AG20443 (cell line): ENCODE measurements around the gene TOP3A.
A peak's percentile ranks its signal among the peaks of the same experiment; 100 is the strongest.

Experiments used
- DNase-seq: peaks from one replicate; pipeline ENCODE4 v3.0.0; 2012; ENCODE audit warnings: low spot score, mixed read lengths

Gene TOP3A

DNA sequence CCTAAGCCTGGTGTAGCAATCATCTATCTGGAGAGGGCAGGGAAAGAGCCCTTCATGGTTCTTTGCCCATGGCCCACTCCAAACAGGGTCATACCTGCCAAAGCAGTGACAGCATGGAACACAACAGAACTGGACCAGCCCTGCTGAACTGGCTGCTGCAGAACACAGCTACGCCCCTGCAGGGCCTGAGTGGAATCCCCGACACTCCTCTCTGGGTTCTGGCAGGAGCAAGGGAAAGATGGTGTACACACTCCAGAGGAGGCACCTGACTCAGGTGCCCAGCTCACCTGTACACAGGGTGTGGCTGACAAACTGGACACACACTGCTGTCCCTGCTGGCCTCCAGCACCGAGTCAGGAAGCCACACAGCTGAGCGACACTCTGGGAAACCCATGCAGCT lies 34.5 kb downstream of the TOP3A start:
- no peak for DNase-seq

DNA sequence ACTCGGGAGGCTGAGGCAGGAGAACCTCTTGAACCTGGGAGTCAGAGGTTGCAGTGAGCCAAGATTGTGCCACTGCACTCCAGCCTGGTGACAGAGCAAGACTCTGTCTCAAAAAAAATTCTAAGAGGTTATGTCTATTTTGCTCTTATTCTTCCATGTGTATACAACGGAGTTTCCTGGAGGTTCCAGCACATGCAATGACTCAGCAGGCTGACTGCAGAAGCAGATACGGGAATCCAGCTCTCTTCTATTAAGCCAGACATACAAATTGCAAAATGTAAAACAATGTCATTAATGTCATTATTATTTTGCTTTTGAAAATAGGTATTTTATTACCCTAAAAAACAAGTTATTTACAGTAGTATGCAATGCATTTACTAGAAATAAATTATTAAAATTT lies 35.9 kb downstream of the TOP3A start:
- no peak for DNase-seq

DNA sequence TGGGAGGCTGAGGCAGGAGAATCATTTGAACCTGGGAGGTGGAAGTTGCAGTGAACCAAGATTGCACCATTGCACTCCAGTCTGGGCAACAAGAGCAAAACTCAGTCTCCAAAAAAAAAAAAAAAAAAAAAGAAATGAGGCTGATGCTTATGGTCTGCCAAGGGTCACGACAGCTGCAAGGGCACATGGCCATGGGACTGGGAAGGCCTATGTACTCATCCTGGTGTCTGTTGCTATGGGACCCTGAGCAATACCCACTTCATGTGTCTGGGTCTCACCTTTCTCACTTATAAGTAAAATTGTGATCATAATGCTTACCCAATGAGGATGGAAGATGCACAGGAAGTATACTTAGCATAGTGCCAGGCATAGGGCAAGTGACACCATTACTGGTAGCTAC lies 37.7 kb downstream of the TOP3A start:
- no peak for DNase-seq

- DNase-seq: no peak
Measured at GRCh38 chr17:18270046-18270931, 44.5 kb downstream of the TOP3A start.

GRCh38 chr17:18267927-18268711 lies 46.7 kb downstream of the TOP3A start:
- peak; percentile 38 for DNase-seq

GRCh38 chr17:18267366-18267765 lies 47.4 kb downstream of the TOP3A start:
- DNase-seq: no peak

DNA sequence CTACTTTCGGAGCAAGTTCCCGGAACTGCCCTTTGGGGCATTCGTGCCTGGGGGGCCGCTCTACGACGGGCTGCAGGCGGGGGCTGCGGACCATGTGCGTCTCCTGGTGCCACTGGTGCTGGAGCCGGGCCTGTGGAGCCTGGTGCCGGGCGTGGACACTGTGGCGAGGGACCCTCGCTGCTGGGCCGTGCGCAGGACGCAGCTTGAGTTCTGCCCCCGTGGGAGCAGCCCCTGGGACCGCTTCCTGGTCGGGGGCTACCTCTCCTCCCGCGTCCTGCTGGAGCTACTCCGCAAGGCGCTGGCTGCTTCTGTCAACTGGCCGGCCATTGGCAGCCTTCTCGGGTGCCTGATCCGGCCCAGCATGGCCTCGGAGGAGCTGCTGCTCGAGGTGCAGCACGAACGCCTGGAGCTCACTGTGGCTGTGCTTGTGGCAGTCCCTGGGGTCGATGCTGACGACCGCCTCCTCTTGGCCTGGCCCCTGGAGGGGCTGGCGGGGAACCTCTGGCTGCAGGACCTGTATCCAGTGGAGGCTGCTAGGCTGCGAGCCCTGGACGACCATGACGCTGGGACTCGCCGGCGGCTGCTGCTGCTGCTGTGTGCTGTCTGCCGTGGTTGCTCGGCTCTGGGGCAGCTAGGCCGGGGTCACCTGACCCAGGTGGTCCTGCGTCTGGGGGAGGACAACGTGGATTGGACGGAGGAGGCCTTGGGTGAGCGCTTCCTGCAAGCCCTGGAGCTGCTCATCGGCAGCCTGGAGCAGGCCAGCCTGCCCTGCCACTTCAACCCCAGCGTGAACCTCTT lies 50.7 kb downstream of the TOP3A start:
- DNase-seq: no peak

DNA sequence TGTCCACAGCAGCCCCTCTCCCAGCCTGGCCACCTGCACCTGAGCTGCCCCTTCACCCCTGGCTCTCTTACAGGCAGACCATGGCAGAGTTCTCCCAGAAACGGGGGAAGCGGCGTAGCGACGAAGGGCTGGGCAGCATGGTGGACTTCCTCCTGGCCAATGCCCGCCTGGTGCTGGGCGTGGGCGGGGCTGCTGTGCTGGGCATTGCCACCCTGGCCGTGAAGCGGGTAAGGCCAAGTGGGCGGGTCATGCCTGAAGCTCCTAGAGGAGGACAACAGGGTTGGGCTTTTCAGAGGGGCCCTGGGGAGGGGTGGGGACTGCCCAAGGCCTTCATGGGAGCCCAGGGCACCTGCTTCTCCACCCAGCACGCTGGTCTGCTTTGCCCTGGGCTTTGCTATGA lies 52.2 kb downstream of the TOP3A start:
- no peak for DNase-seq

- no peak for DNase-seq
Measured at GRCh38 chr17:18262111-18262510, 52.7 kb downstream of the TOP3A start.

- DNase-seq: no peak
Measured at GRCh38 chr17:18261659-18262058, 53.1 kb downstream of the TOP3A start.

DNA sequence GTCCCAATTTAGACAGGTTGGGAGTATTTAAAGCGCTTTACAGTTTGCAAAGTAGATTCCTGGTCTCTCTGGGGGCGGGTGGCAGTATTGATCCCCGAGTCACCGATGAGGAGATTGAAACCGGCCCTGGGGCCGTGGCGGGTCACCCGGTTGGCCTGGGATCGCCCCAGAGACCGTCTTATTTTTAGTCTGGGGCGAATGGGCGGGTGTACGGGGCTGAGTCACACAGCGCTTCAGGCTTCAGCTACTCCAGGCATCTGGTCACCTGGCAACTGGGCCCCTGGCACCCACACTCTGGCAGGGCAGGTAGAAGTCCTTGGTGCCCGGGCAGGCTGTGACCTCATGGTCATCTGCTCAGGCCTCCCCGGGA lies 53.7 kb downstream of the TOP3A start:
- DNase-seq: peak; percentile 82

- peak; percentile 98 for DNase-seq
Measured at GRCh38 chr17:18260332-18261145, 54.3 kb downstream of the TOP3A start, which contains the start of gene MIEF2. MIEF2 (plus strand) TSS chr17:18260662; CDS start chr17:18262721, 2,059 bp downstream.

- no peak for DNase-seq
Measured at GRCh38 chr17:18259621-18260331, 55.0 kb downstream of the TOP3A start.

DNA sequence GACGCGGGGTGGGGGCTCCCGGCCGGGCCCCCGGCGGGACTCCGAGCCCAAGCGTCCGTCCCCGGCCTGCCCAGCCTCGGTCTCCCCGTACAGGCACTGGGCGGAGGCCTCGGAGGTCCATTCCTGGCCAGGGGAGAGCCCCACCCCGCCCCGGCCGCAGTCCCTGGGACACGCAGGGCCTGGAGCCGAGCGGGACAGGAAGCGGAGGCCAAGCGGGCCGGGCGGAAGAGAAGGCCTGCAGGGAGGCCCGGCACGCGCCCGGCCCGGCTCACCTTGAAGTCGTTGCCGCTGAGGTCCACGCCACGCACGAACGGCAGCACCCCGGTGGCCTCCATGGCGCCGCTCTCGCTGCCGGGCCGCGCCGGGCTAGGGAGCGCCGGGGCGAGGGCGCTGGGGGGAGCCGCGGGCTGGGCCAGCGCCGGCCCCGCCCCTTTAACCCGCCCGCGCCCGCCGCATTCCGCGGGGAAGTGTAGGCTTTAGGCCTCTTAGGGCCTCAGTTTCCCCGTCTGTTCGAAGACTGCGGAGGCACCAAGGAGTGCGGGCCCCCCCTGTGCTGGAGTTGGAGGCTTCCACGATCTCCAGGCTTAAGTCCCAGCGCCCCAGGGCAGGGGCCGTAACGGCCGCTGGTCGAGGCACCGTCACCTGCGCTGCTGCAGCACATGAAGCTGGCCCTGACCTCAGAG lies 56.3 kb downstream of the TOP3A start, which contains the start of gene FLII:
Gene FLII, minus strand, starts transcription at position 383 of the 683 bp plus-strand sequence. Its CDS starts 48 bp downstream, at position 335.
- DNase-seq: peak; percentile 88

DNA sequence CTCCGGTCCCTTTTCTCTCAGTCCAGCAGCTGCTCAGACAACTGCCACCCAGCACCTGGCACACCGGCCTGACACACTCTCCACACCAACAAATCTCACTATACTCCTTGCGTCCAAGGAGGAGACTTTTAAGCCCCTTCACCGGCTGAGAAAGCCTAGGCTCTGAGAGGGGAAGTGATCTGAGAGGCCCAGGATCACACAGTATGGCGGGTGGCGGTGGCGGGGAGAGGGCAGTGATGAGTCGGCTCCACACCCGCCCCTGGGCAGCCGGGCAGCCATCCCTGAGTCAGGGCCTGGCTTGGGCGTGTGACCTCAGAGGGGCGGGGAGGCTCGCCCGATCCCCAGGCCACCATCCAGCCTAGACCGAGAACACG lies 56.8 kb downstream of the TOP3A start:
- DNase-seq: peak; percentile 94

- DNase-seq: peak; percentile 72
Measured at GRCh38 chr17:18257268-18257981, 57.4 kb downstream of the TOP3A start.

GRCh38 chr17:18256776-18257175 lies 58.0 kb downstream of the TOP3A start:
- no peak for DNase-seq

GRCh38 chr17:18256351-18256750 lies 58.4 kb downstream of the TOP3A start:
- no peak for DNase-seq

GRCh38 chr17:18254888-18255649 lies 59.7 kb downstream of the TOP3A start:
- DNase-seq: no peak
